Immature natural killer cell (primary cell): ENCODE measurements around the gene MED12L. TPM values are rescaled to one million over a fixed set of nuclear protein-coding genes. Genes with fewer than 3 reads are reported as not detected.
"Not testable (repeated sequence)": the region's sequence is repeated elsewhere in the genome, so short reads cannot be mapped to it uniquely, and the experiment has no call there.

ENCODE experiments used
- DNase-seq, 3 donors: peaks; one replicate each; pipeline ENCODE4 v3.0.0; 2022; ENCODE audit warnings: mixed read lengths in 1 of 3
- H3K27ac Mint-ChIP-seq, 6 donors: one replicate each; pipeline ENCODE4 v1.8.0; 2020; ENCODE audit warnings: mixed read lengths in 6 of 6, mild to moderate bottlenecking in 5 of 6, inconsistent platforms in 4 of 6, moderate library complexity in 3 of 6
- H3K27me3 Mint-ChIP-seq, 3 donors: one replicate each; pipeline ENCODE4 v1.8.0; 2020 to 2021; ENCODE audit warnings: low read depth in 3 of 3, mild to moderate bottlenecking in 3 of 3, mixed read lengths in 3 of 3, moderate library complexity in 3 of 3, inconsistent platforms in 1 of 3
- H3K36me3 Mint-ChIP-seq, 3 donors: one replicate each; pipeline ENCODE4 v1.8.0; 2020; ENCODE audit warnings: mixed read lengths in 3 of 3, inconsistent platforms in 2 of 3, mild to moderate bottlenecking in 2 of 3
- H3K4me1 Mint-ChIP-seq, 2 donors: one replicate each; pipeline ENCODE4 v1.8.0; 2020; ENCODE audit warnings: inconsistent platforms in 2 of 2, mild to moderate bottlenecking in 2 of 2, mixed read lengths in 2 of 2, moderate library complexity in 1 of 2
- H3K4me3 Mint-ChIP-seq, 5 donors: one replicate each; pipeline ENCODE4 v1.8.0; 2020; ENCODE audit warnings: mild to moderate bottlenecking in 5 of 5, mixed read lengths in 5 of 5, inconsistent platforms in 3 of 5, moderate library complexity in 3 of 5
- H3K9me3 Mint-ChIP-seq, 6 donors: one replicate each; pipeline ENCODE4 v1.8.0; 2020; ENCODE audit warnings: mild to moderate bottlenecking in 6 of 6, mixed read lengths in 6 of 6, inconsistent platforms in 4 of 6, moderate library complexity in 3 of 6
- polyA plus RNA-seq, 3 donors: library from polyadenylated mRNA; unstranded; fragments of 300-500 nt; fragmentation: Illumina TruSeq; gene quantifications; one replicate each; pipeline ENCODE4 v1.2.3, GENCODE V29; 2021

MED12L gene
- polyA plus RNA-seq, 3 donors from 2014 or later: 0.18 TPM; not detected in 2

- H3K36me3 Mint-ChIP-seq: no peaks in the 10 kb centered on the region
- no peak overlapping the region for H3K27ac Mint-ChIP-seq
- DNase-seq: no peak
- no peaks in the 10 kb centered on the region for H3K9me3 Mint-ChIP-seq
- H3K27me3 Mint-ChIP-seq: no peaks in the 10 kb centered on the region
- peaks cover 9 to 15% of the 10 kb centered on the region in 2 donors for H3K4me1 Mint-ChIP-seq
- H3K4me3 Mint-ChIP-seq: peak overlapping the region in 1 of 5 donors; percentile 50
Observed at GRCh38 chr3:151383111-151383510, 297.6 kb downstream of the MED12L start.

DNA sequence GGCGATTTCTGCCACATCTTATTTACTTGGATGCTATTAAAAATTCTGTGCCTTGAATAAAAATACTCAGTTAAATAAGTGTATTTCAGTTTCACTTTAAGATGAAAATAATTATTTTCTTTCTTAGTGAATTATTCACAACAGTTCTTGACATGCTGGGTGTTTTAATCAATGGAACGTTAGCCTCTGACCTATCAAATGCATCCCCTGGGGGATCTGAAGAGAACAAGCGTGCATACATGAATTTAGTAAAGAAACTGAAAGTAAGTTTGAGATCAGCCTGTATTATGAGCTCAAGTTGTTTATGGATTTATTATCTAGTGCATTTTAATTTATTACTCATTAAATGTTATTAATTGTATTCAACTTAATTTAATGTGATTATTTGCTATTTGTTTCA is 298.5 kb downstream of the MED12L start:
- DNase-seq: peak; percentile 2 to 9 (median 3)

GRCh38 chr3:151384741-151385174 is 299.3 kb downstream of the MED12L start, which contains the start of gene P2RY12:
Gene P2RY12 (minus strand): TSS chr3:151384753. CDS start chr3:151338845, 45,908 bp downstream.
- H3K4me3 Mint-ChIP-seq: peak within 1 kb of the TSS; percentile 15 to 72 (median 57)
- H3K27me3 Mint-ChIP-seq: no peaks in the 10 kb centered on the region
- peaks cover 9 to 15% of the 10 kb centered on the region in 2 donors for H3K4me1 Mint-ChIP-seq
- no peaks in the 10 kb centered on the region for H3K9me3 Mint-ChIP-seq
- H3K36me3 Mint-ChIP-seq: no peaks in the 10 kb centered on the region
- no peak for DNase-seq
- H3K27ac Mint-ChIP-seq: peak within 1 kb of the TSS in 3 of 6 donors; percentile 7 to 64 (median 55)

More for the DNA sequence above, 298.5 kb downstream of the MED12L start:
- Mint-ChIP-seq H3K4me1 (peaks cover 9 to 15% of the 10 kb centered on the region in 2 donors), H3K27ac (peak overlapping the region in 3 of 6 donors; percentile 7 to 64 (median 55)), H3K4me3 (peak overlapping the region; percentile 15 to 72 (median 57)), H3K9me3 (no peaks in the 10 kb centered on the region), H3K27me3 (no peaks in the 10 kb centered on the region), H3K36me3 (no peaks in the 10 kb centered on the region)

DNA sequence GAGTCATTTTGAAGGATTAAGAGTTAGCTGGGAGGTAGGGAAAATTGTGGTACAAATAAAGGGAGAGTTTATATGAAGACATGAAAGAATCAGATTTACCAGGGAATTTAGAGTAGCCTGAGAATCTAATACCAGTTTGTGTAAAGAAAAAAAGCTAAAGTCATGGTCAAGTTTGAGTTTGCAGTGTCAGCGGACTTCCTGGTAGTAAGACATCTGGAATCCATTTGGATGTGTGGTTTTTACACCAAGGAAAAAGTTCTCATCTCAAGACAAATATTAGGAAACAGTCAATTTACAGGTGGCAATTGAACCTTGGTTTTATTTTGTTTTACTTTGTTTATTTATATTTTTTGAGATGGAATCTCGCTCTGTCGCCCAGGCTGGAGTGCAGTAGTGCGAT is 300.6 kb downstream of the MED12L start:
- no peak overlapping the region for H3K27ac Mint-ChIP-seq
- H3K4me1 Mint-ChIP-seq: peaks cover 9 to 15% of the 10 kb centered on the region in 2 donors
- H3K36me3 Mint-ChIP-seq: no peaks in the 10 kb centered on the region
- no peak for DNase-seq
- no peaks in the 10 kb centered on the region for H3K9me3 Mint-ChIP-seq
- no peak overlapping the region for H3K4me3 Mint-ChIP-seq
- H3K27me3 Mint-ChIP-seq: no peaks in the 10 kb centered on the region

GRCh38 chr3:151387432-151387831 is 302.0 kb downstream of the MED12L start:
- no peaks in the 10 kb centered on the region for H3K36me3 Mint-ChIP-seq
- H3K4me3 Mint-ChIP-seq: no peak overlapping the region
- no peaks in the 10 kb centered on the region for H3K27me3 Mint-ChIP-seq
- peaks cover 9 to 15% of the 10 kb centered on the region in 2 donors for H3K4me1 Mint-ChIP-seq
- H3K27ac Mint-ChIP-seq: no peak overlapping the region
- no peak for DNase-seq
- H3K9me3 Mint-ChIP-seq: peaks cover 0 to 2% (median 0%) of the 10 kb centered on the region in 6 donors

- H3K27me3 Mint-ChIP-seq: no peaks in the 10 kb centered on the region
- no peak overlapping the region for H3K4me3 Mint-ChIP-seq
- DNase-seq: no peak
- no peaks in the 10 kb centered on the region for H3K36me3 Mint-ChIP-seq
- H3K4me1 Mint-ChIP-seq: peaks cover 9 to 15% of the 10 kb centered on the region in 2 donors
- H3K9me3 Mint-ChIP-seq: peaks cover 0 to 2% (median 0%) of the 10 kb centered on the region in 6 donors
- no peak overlapping the region for H3K27ac Mint-ChIP-seq
Observed at GRCh38 chr3:151387842-151388241, 302.4 kb downstream of the MED12L start.

DNA sequence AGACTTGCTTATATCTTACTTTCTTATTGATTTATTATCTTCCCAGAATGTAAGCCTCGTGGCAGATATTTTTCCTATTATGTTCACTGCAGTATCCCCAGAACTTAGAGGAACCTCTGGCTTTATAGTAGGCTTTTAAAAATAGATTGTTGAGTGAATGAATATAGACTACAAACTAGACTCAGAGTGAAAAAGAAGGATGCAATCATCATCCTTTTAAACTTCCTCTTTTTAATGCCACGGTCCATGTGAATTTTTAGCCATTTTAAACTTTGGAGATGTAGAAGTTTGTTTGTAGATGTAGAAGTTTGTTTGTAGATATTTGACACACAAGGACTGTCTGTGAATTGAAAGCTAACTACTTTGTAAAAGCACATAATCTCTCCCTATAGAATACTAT is 306.3 kb downstream of the MED12L start:
- no peaks in the 10 kb centered on the region for H3K27me3 Mint-ChIP-seq
- no peaks in the 10 kb centered on the region for H3K36me3 Mint-ChIP-seq
- no peak overlapping the region for H3K4me3 Mint-ChIP-seq
- no peak overlapping the region for H3K27ac Mint-ChIP-seq
- peaks cover 0 to 2% (median 0%) of the 10 kb centered on the region in 6 donors for H3K9me3 Mint-ChIP-seq
- no peak for DNase-seq
- no peaks in the 10 kb centered on the region for H3K4me1 Mint-ChIP-seq

GRCh38 chr3:151392191-151392590 is 306.7 kb downstream of the MED12L start:
- H3K27me3 Mint-ChIP-seq, H3K4me3 Mint-ChIP-seq, H3K4me1 Mint-ChIP-seq, DNase-seq, H3K36me3 Mint-ChIP-seq, H3K9me3 Mint-ChIP-seq, H3K27ac Mint-ChIP-seq: not testable (repeated sequence)

GRCh38 chr3:151393146-151393830 is 307.8 kb downstream of the MED12L start:
- H3K27ac Mint-ChIP-seq: no peak overlapping the region
- H3K9me3 Mint-ChIP-seq: peaks cover 0 to 2% (median 0%) of the 10 kb centered on the region in 6 donors
- H3K36me3 Mint-ChIP-seq: no peaks in the 10 kb centered on the region
- no peak overlapping the region for H3K4me3 Mint-ChIP-seq
- H3K4me1 Mint-ChIP-seq: no peaks in the 10 kb centered on the region
- DNase-seq: no peak
- H3K27me3 Mint-ChIP-seq: no peaks in the 10 kb centered on the region

DNA sequence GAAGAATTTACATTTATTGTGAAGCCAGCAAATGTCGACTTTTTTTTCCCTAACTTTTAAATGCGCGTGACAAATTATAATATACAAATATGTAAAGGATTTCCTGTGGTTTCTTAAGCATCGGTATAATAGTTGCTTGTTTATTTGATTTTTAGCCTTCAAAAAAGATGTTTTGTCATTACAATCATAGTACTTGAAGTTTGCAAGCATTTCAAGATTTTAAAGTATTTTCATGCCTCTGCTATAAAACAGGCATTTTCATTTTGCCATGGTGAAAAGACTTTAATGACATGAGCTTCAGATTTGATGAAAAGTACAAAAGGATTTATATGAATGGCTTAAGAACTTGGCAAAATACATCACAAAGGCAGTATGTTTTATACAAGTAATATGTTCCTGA is 308.5 kb downstream of the MED12L start:
- DNase-seq: no peak
- Mint-ChIP-seq H3K4me1 (no peaks in the 10 kb centered on the region), H3K27me3 (no peaks in the 10 kb centered on the region), H3K36me3 (no peaks in the 10 kb centered on the region), H3K9me3 (peaks cover 0 to 2% (median 0%) of the 10 kb centered on the region in 6 donors), H3K4me3 (no peak overlapping the region), H3K27ac (no peak overlapping the region)

DNA sequence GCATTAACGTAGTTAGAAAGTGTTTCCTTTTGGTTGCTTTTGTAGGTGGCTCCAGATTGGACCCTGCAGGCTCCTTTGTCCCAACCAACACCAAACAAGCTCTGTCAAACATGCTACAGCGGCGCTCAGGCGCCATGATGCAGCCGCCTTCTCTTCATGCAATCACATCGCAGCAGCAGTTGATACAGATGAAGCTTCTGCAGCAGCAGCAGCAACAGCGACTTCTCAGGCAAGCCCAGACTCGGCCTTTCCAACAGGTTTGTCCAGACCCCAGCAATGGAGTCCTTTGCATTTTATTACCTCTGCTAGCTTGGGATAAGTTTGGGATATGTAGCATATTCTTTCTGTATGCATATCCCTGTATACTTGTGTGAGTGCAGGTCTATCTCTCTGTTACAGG is 309.1 kb downstream of the MED12L start:
- peaks cover 0 to 2% (median 0%) of the 10 kb centered on the region in 6 donors for H3K9me3 Mint-ChIP-seq
- H3K27ac Mint-ChIP-seq: no peak overlapping the region
- no peaks in the 10 kb centered on the region for H3K4me1 Mint-ChIP-seq
- H3K4me3 Mint-ChIP-seq: no peak overlapping the region
- no peak for DNase-seq
- no peaks in the 10 kb centered on the region for H3K36me3 Mint-ChIP-seq
- H3K27me3 Mint-ChIP-seq: no peaks in the 10 kb centered on the region

GRCh38 chr3:151395806-151396205 is 310.3 kb downstream of the MED12L start:
- Mint-ChIP-seq H3K27ac (peak overlapping the region in 1 of 6 donors; percentile 1), H3K36me3 (no peaks in the 10 kb centered on the region), H3K4me1 (no peaks in the 10 kb centered on the region), H3K9me3 (peaks cover 0 to 2% (median 0%) of the 10 kb centered on the region in 6 donors), H3K4me3 (no peak overlapping the region), H3K27me3 (peaks cover 0 to 2% (median 0%) of the 10 kb centered on the region in 3 donors)
- no peak for DNase-seq

GRCh38 chr3:151398895-151399294 is 313.4 kb downstream of the MED12L start:
- H3K4me1 Mint-ChIP-seq: no peaks in the 10 kb centered on the region
- no peak for DNase-seq
- H3K9me3 Mint-ChIP-seq: no peaks in the 10 kb centered on the region
- H3K36me3 Mint-ChIP-seq: no peaks in the 10 kb centered on the region
- no peak overlapping the region for H3K27ac Mint-ChIP-seq
- H3K27me3 Mint-ChIP-seq: peaks cover 0 to 4% (median 0%) of the 10 kb centered on the region in 3 donors
- H3K4me3 Mint-ChIP-seq: no peak overlapping the region

DNA sequence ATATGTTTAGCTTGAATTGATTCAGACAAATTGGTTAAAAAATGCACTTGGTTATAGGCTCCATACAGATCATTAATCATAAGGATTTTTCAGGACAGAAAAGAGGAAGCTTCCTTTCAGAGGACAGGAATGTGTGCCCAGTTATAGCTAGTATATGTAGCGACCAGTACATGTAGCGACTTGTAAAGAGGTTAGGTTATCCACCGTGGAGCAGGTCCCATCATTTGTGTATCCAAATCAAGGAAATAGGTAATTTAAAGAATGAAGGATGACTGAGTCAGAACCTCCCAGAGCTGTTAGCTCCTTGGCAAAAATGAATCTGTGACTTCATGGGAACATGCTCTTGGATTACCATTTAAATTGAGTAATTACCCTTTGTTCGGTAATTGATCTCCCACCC is 314.9 kb downstream of the MED12L start:
- Mint-ChIP-seq H3K4me3 (no peak overlapping the region), H3K9me3 (no peaks in the 10 kb centered on the region), H3K4me1 (no peaks in the 10 kb centered on the region), H3K27ac (no peak overlapping the region), H3K36me3 (no peaks in the 10 kb centered on the region), H3K27me3 (peaks cover 0 to 7% (median 0%) of the 10 kb centered on the region in 3 donors)
- no peak for DNase-seq

GRCh38 chr3:151402349-151402748 is 316.9 kb downstream of the MED12L start:
- Mint-ChIP-seq H3K4me1 (no peaks in the 10 kb centered on the region), H3K27me3 (peaks cover 0 to 8% (median 0%) of the 10 kb centered on the region in 3 donors), H3K36me3 (no peaks in the 10 kb centered on the region), H3K4me3 (no peak overlapping the region), H3K9me3 (no peaks in the 10 kb centered on the region), H3K27ac (no peak overlapping the region)
- DNase-seq: no peak
